GM12874 (cell line): ENCODE measurements around the gene KIF18A.

Experiments used
- CTCF ChIP-seq: IDR thresholded peaks from 2 replicates; pipeline ENCODE4 v1.5.1; 2011; ENCODE audit warnings: low read depth, mild to moderate bottlenecking, control low read depth, low read length, moderate library complexity; ENCODE audit not compliant: insufficient read depth

Gene KIF18A

GRCh38 chr11:28105869-28106268, 2.1 kb downstream of the KIF18A start:
- TF ChIP-seq CTCF = no peak

- no peak for TF ChIP-seq CTCF
These were observed 3.0 kb downstream of the KIF18A start for GRCh38 chr11:28104984-28105383.

GRCh38 chr11:28104425-28104824, 3.5 kb downstream of the KIF18A start:
- TF ChIP-seq CTCF = no peak

GRCh38 chr11:28100665-28101064, 7.3 kb downstream of the KIF18A start:
- TF ChIP-seq CTCF = no peak

GRCh38 chr11:28099715-28100114, 8.2 kb downstream of the KIF18A start:
- TF ChIP-seq CTCF = no peak

GRCh38 chr11:28098257-28098656, 9.7 kb downstream of the KIF18A start:
- TF ChIP-seq CTCF = no peak

- TF ChIP-seq CTCF = no peak
These were observed 15.2 kb downstream of the KIF18A start for GRCh38 chr11:28092786-28093185.
